HG02763 (cell line): ENCODE results near the gene C1orf141.
"Not testable (repeated sequence)": the region's sequence is repeated elsewhere in the genome, so short reads cannot be mapped to it uniquely, and the experiment has no call there.

Experiments used
- ATAC-seq: cut with Tn5 transposase; IDR thresholded peaks from one replicate; pipeline ENCODE4 v1.9.1; 2021; ENCODE audit warnings: mild to moderate bottlenecking, moderate library complexity; ENCODE audit not compliant: unreplicated experiment

The C1orf141 gene

GRCh38 chr1:67134695-67135094, at the start of gene C1orf141:
C1orf141 (minus strand) TSS chr1:67134970; CDS start chr1:67127240, 7,730 bp downstream.
- ATAC-seq: no peak

GRCh38 chr1:67175530-67176087, 40.8 kb upstream of the C1orf141 start:
- ATAC-seq: no peak

- ATAC-seq: no peak
Measured at GRCh38 chr1:67174716-67175284, 40.0 kb upstream of the C1orf141 start.

- no peak for ATAC-seq
Measured at GRCh38 chr1:67173988-67174387, 39.2 kb upstream of the C1orf141 start.

- ATAC-seq: no peak
Measured at GRCh38 chr1:67171978-67172377, 37.2 kb upstream of the C1orf141 start.

GRCh38 chr1:67171574-67171955, 36.8 kb upstream of the C1orf141 start:
- ATAC-seq: no peak

- ATAC-seq: no peak
Measured at GRCh38 chr1:67170751-67171573, 36.2 kb upstream of the C1orf141 start.

GRCh38 chr1:67169932-67170331, 35.2 kb upstream of the C1orf141 start:
- ATAC-seq: no peak

GRCh38 chr1:67169496-67169895, 34.7 kb upstream of the C1orf141 start:
- ATAC-seq: no peak

GRCh38 chr1:67166196-67166595, 31.4 kb upstream of the C1orf141 start, which contains the start of gene IL23R:
IL23R (plus strand) TSS chr1:67166454; CDS start chr1:67168121, 1,667 bp downstream.
- ATAC-seq: peak; percentile 86

- no peak for ATAC-seq
Measured at GRCh38 chr1:67165468-67166041, 30.8 kb upstream of the C1orf141 start.

GRCh38 chr1:67162954-67163353, 28.2 kb upstream of the C1orf141 start:
- peak; percentile 37 for ATAC-seq

- no peak for ATAC-seq
Measured at GRCh38 chr1:67159233-67159632, 24.5 kb upstream of the C1orf141 start.

- no peak for ATAC-seq
Measured at GRCh38 chr1:67158401-67158800, 23.6 kb upstream of the C1orf141 start.

- ATAC-seq: no peak
Measured at GRCh38 chr1:67150931-67151330, 16.2 kb upstream of the C1orf141 start.

- ATAC-seq: peak; percentile 92
Measured at GRCh38 chr1:67149179-67149770, 14.5 kb upstream of the C1orf141 start.

- ATAC-seq: no peak
Measured at GRCh38 chr1:67148516-67149178, 13.9 kb upstream of the C1orf141 start.

GRCh38 chr1:67147973-67148372, 13.2 kb upstream of the C1orf141 start:
- not testable (repeated sequence) for ATAC-seq

GRCh38 chr1:67146539-67146938, 11.8 kb upstream of the C1orf141 start:
- ATAC-seq: no peak

- ATAC-seq: no peak
Measured at GRCh38 chr1:67146101-67146500, 11.3 kb upstream of the C1orf141 start.

- ATAC-seq: no peak
Measured at GRCh38 chr1:67144696-67145095, 9.9 kb upstream of the C1orf141 start.
